Hematopoietic multipotent progenitor cell treated with erythropoietin and hydrocortisone succinate and interleukin-3 and kit ligand, for 6 days (in vitro differentiated cells): Measurements from ENCODE around the gene SYPL2.

Experiments
- DNase-seq: peaks from one replicate; pipeline ENCODE4 v3.0.0-alpha.2; 2015

SYPL2 gene

GRCh38 chr1:109521002-109521951, 54.9 kb downstream of the SYPL2 start:
- no peak for DNase-seq

- no peak for DNase-seq
Observed at GRCh38 chr1:109522026-109522425, 55.7 kb downstream of the SYPL2 start.

GRCh38 chr1:109523706-109524105, 57.4 kb downstream of the SYPL2 start:
- DNase-seq: no peak

GRCh38 chr1:109527098-109527811, 60.9 kb downstream of the SYPL2 start:
- no peak for DNase-seq

GRCh38 chr1:109527846-109528695, 61.7 kb downstream of the SYPL2 start:
- DNase-seq: no peak

GRCh38 chr1:109528712-109529111, 62.4 kb downstream of the SYPL2 start:
- no peak for DNase-seq

- DNase-seq: no peak
Observed at GRCh38 chr1:109529881-109530456, 63.6 kb downstream of the SYPL2 start.

- DNase-seq: no peak
Observed at GRCh38 chr1:109530457-109531087, 64.2 kb downstream of the SYPL2 start.

- no peak for DNase-seq
Observed at GRCh38 chr1:109531380-109531779, 65.0 kb downstream of the SYPL2 start.
